HEK293 (cell line): ENCODE results near the gene PIP5K1C.

Experiments used
- CTCF ChIA-PET: fragments of 350-600 bp; formaldehyde crosslinking; extraction: SDS; loops from one replicate; lab custom pipeline; 2021; ENCODE audit warnings: antibody characterized with exemption; lab: Yijun Ruan, JAX
- POLR2A ChIA-PET: fragments of 300-600 bp; formaldehyde crosslinking; extraction: SDS; loops from one replicate; lab custom pipeline; 2020; ENCODE audit warnings: antibody characterized with exemption, inconsistent platforms; lab: Yijun Ruan, JAX
- H3K27ac ChIP-seq: fragments of 200-500 bp; sonication (Bioruptor generic); 2 replicates; pipeline ENCODE4 v1.5.1; 2014; ENCODE audit warnings: low read depth, low read length, control low read depth, inconsistent platforms; ENCODE audit errors: extremely low read depth
- H3K36me3 ChIP-seq, 2 experiments: fragments of 200-500 bp in 1 of 2; sonication (Bioruptor generic) in 1 of 2; 1 replicate in 1 of 2; 2 replicates in 1 of 2; pipeline ENCODE4 v1.5.1; 2014 to 2017; ENCODE audit warnings: inconsistent platforms in 2 of 2, low read length in 2 of 2; ENCODE audit not compliant: control insufficient read depth in 2 of 2, insufficient read depth in 1 of 2
- H3K4me1 ChIP-seq: fragments of 200-500 bp; sonication (Bioruptor generic); 2 replicates; pipeline ENCODE4 v1.5.1; 2014; ENCODE audit warnings: mild to moderate bottlenecking, low read length, inconsistent platforms; ENCODE audit not compliant: control insufficient read depth, insufficient read depth
- H3K4me3 ChIP-seq: 2 replicates; pipeline ENCODE4 v1.5.1; 2011; ENCODE audit warnings: low read depth, mild to moderate bottlenecking, control low read depth, low read length, moderate library complexity
- H3K9me3 ChIP-seq: fragments of 200-500 bp; sonication (Bioruptor generic); 2 replicates; pipeline ENCODE4 v1.5.1; 2014; ENCODE audit warnings: low read depth, low read length, inconsistent platforms; ENCODE audit not compliant: control insufficient read depth, insufficient read depth
- AEBP2 ChIP-seq: fragments of 450-650 bp; formaldehyde crosslinking; IDR thresholded peaks from 2 replicates; pipeline ENCODE4 v1.5.1; 2016; ENCODE audit warnings: missing biosample characterization, missing genetic modification characterization, borderline replicate concordance
- ATF2 ChIP-seq: fragments of 450-650 bp; formaldehyde crosslinking; IDR thresholded peaks from 2 replicates; pipeline ENCODE4 v1.5.1; 2016; ENCODE audit warnings: missing biosample characterization, missing genetic modification characterization, low read depth
- GLI4 ChIP-seq: fragments of 450-650 bp; formaldehyde crosslinking; IDR thresholded peaks from 2 replicates; pipeline ENCODE4 v1.5.1; 2016; ENCODE audit warnings: missing biosample characterization, missing genetic modification characterization
- HIC1 ChIP-seq: fragments of 450-650 bp; formaldehyde crosslinking; IDR thresholded peaks from 2 replicates; pipeline ENCODE4 v1.5.1; 2016; ENCODE audit warnings: missing biosample characterization, missing genetic modification characterization
- ZBTB1 ChIP-seq: fragments of 450-650 bp; formaldehyde crosslinking; IDR thresholded peaks from 2 replicates; pipeline ENCODE4 v1.5.1; 2016; ENCODE audit warnings: missing biosample characterization, missing genetic modification characterization
- ZBTB10 ChIP-seq: fragments of 450-650 bp; formaldehyde crosslinking; IDR thresholded peaks from 2 replicates; pipeline ENCODE4 v1.5.1; 2016; ENCODE audit warnings: missing biosample characterization, missing genetic modification characterization
- ZNF211 ChIP-seq: fragments of 450-650 bp; formaldehyde crosslinking; IDR thresholded peaks from 2 replicates; pipeline ENCODE4 v1.5.1; 2016; ENCODE audit warnings: low read depth, missing biosample characterization, missing genetic modification characterization
- ZNF223 ChIP-seq: fragments of 450-650 bp; formaldehyde crosslinking; IDR thresholded peaks from 2 replicates; pipeline ENCODE4 v1.5.1; 2016; ENCODE audit warnings: missing biosample characterization, missing genetic modification characterization
- ZNF266 ChIP-seq: fragments of 450-650 bp; formaldehyde crosslinking; IDR thresholded peaks from 2 replicates; pipeline ENCODE4 v1.5.1; 2016; ENCODE audit warnings: missing biosample characterization, missing genetic modification characterization, low read depth
- ZNF37A ChIP-seq: fragments of 450-650 bp; IDR thresholded peaks from 2 replicates; pipeline ENCODE4 v1.5.1; 2018; ENCODE audit warnings: missing biosample characterization, missing genetic modification characterization
- ZNF514 ChIP-seq: fragments of 450-650 bp; formaldehyde crosslinking; IDR thresholded peaks from 2 replicates; pipeline ENCODE4 v1.5.1; 2016; ENCODE audit warnings: missing biosample characterization, missing genetic modification characterization
- ZNF518A ChIP-seq: fragments of 450-650 bp; formaldehyde crosslinking; conservative IDR thresholded peaks from 2 replicates; pipeline ENCODE4 v1.5.1; 2016; ENCODE audit warnings: low read depth, missing biosample characterization, missing genetic modification characterization
- ZNF530 ChIP-seq: fragments of 450-650 bp; formaldehyde crosslinking; IDR thresholded peaks from 2 replicates; pipeline ENCODE4 v1.5.1; 2016; ENCODE audit warnings: low read depth, missing biosample characterization, missing genetic modification characterization
- ZNF585B ChIP-seq: fragments of 450-650 bp; formaldehyde crosslinking; IDR thresholded peaks from 2 replicates; pipeline ENCODE4 v1.5.1; 2016; ENCODE audit warnings: missing biosample characterization, missing genetic modification characterization
- ZNF645 ChIP-seq: fragments of 450-650 bp; formaldehyde crosslinking; IDR thresholded peaks from 2 replicates; pipeline ENCODE4; 2016; ENCODE audit warnings: missing biosample characterization, missing genetic modification characterization

The PIP5K1C gene

GRCh38 chr19:3693025-3693925 lies 7.0 kb downstream of the PIP5K1C start (continued):
- TF ChIP-seq ZNF518A, result no peak
- no peak for TF ChIP-seq ZNF530
- TF ChIP-seq ZNF514, result no peak

GRCh38 chr19:3692141-3693024 lies 7.9 kb downstream of the PIP5K1C start:
- H3K9me3 ChIP-seq, result no peaks in the 10 kb centered on the region
- H3K4me3 ChIP-seq, result no peak overlapping the region
- POLR2A ChIA-PET, result no interaction called here
- CTCF ChIA-PET, result interaction anchor here (0.6 to 1.2 kb wide), 10 partner anchors 9 to 816 kb away, joined by 3 to 5 read pairs (median 4); no protein-coding TSS in a partner anchor
- H3K36me3 ChIP-seq, result peaks cover 0 to 3% of the 10 kb centered on the region in 2 experiments; a peak in 1 of 3 replicates
- H3K27ac ChIP-seq, result no peak overlapping the region
- H3K4me1 ChIP-seq, result peaks cover 4% of the 10 kb centered on the region
- 0 out of 2 replicates have a peak, but pooled peaks have one; percentile 14 for TF ChIP-seq HIC1
- TF ChIP-seq ZNF266 (tag by site-specific recombination), result no peak
- no peak for TF ChIP-seq GLI4 (tag by site-specific recombination)
- TF ChIP-seq ZNF585B (tag by site-specific recombination), result no peak
- TF ChIP-seq ZNF645 (tag by site-specific recombination), result no peak
- no peak for TF ChIP-seq ZBTB10 (tag by site-specific recombination)
- TF ChIP-seq ZBTB1 (tag by site-specific recombination), result no peak
- no peak for TF ChIP-seq ZNF211 (tag by site-specific recombination)
- TF ChIP-seq ATF2 (tag by site-specific recombination), result no peak
- no peak for TF ChIP-seq AEBP2
- TF ChIP-seq ZNF223 (tag by site-specific recombination), result no peak
- no peak for TF ChIP-seq ZNF37A (tag by site-specific recombination)
